ENCODE measurements around the gene RIMS4.

DNA sequence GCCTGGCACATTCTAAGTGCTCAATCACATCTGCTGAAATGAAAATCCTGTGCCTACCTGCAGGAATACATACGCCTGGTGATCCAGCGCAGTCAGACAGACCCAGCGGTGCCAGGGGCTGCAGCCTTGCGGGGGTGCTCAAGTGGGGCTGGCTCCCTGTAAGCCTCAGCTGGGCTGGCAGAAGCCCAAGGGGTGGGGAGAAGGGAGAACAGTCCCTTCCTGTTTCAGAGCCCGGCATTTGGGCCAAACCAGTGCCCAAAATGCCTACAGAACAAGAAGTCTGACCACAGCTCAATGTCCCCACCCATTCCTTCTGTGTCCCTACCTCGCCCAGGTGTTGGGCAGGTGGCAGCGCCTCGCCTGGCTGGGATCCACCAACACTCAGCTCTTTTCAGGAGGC lies 42.1 kb downstream of the RIMS4 start:
- TF ChIP-seq, protein P1, sequence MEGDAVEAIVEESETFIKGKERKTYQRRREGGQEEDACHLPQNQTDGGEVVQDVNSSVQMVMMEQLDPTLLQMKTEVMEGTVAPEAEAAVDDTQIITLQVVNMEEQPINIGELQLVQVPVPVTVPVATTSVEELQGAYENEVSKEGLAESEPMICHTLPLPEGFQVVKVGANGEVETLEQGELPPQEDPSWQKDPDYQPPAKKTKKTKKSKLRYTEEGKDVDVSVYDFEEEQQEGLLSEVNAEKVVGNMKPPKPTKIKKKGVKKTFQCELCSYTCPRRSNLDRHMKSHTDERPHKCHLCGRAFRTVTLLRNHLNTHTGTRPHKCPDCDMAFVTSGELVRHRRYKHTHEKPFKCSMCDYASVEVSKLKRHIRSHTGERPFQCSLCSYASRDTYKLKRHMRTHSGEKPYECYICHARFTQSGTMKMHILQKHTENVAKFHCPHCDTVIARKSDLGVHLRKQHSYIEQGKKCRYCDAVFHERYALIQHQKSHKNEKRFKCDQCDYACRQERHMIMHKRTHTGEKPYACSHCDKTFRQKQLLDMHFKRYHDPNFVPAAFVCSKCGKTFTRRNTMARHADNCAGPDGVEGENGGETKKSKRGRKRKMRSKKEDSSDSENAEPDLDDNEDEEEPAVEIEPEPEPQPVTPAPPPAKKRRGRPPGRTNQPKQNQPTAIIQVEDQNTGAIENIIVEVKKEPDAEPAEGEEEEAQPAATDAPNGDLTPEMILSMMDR (IDR thresholded peaks at IDR 0.05; ENCODE audit: low read depth, low read length): no peak
- TF ChIP-seq EZH2phosphoT487 (IDR thresholded peaks at IDR 0.05; ENCODE audit: low read depth): no peak

Data from OCI-LY3 (cell line).